GM12873 (cell line): ENCODE measurements around the gene KCNIP1.

Source experiments
- TF ChIP-seq, protein P1 (sequence below): IDR thresholded peaks from 2 replicates; pipeline ENCODE4 v1.5.1; 2012; ENCODE audit warnings: low read depth, mild to moderate bottlenecking, moderate library complexity, low read length, control low read depth; ENCODE audit not compliant: insufficient read depth; ENCODE audit errors: missing control alignments

The KCNIP1 gene

DNA sequence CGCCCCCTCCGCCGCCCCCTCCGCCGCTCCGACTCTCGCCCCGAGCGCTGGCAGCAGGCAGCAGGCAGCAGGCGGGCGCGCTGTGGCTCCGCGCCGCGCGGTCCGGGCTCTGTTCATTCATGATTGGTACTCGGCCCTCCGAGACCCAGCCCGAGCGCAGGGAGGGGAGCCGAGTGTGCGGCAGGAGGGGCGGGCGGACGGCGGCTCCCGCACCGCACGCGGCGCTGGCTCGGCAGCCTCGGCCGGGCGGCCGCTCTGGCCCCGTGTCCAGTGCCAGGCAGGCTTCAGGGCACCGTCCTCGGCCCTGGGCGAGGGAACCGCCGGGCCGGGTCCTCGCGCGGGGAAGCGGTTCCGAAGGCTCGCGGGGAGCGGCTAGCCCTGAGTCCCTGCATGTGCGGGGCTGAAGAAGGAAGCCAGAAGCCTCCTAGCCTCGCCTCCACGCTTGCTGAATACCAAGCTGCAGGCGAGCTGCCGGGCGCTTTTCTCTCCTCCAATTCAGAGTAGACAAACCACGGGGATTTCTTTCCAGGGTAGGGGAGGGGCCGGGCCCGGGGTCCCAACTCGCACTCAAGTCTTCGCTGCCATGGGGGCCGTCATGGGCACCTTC lies at the start of gene KCNIP1:
TSS of gene KCNIP1 (plus strand) at position 31 of the 607 bp plus-strand sequence.
- TF ChIP-seq, protein P1, sequence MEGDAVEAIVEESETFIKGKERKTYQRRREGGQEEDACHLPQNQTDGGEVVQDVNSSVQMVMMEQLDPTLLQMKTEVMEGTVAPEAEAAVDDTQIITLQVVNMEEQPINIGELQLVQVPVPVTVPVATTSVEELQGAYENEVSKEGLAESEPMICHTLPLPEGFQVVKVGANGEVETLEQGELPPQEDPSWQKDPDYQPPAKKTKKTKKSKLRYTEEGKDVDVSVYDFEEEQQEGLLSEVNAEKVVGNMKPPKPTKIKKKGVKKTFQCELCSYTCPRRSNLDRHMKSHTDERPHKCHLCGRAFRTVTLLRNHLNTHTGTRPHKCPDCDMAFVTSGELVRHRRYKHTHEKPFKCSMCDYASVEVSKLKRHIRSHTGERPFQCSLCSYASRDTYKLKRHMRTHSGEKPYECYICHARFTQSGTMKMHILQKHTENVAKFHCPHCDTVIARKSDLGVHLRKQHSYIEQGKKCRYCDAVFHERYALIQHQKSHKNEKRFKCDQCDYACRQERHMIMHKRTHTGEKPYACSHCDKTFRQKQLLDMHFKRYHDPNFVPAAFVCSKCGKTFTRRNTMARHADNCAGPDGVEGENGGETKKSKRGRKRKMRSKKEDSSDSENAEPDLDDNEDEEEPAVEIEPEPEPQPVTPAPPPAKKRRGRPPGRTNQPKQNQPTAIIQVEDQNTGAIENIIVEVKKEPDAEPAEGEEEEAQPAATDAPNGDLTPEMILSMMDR, result no peak

DNA sequence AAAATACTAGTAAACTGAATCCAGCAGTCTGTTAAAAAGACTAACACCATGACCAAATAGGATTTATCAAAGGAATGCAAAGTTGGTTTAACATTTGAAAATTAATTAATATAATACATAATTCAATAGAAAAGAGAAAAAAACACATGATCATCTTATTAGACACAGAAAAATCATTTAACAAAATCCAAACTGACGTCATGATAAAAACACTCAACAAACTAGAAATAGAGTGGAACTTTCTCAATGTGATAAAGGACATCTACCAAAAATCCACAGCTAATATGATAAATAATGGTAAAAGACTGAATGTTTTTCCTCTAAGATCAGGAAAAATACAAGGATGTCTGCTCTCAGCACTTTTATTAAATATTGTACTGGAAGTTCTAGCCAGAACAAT lies 40.4 kb upstream of the KCNIP1 start:
- TF ChIP-seq, protein P1, result no peak

DNA sequence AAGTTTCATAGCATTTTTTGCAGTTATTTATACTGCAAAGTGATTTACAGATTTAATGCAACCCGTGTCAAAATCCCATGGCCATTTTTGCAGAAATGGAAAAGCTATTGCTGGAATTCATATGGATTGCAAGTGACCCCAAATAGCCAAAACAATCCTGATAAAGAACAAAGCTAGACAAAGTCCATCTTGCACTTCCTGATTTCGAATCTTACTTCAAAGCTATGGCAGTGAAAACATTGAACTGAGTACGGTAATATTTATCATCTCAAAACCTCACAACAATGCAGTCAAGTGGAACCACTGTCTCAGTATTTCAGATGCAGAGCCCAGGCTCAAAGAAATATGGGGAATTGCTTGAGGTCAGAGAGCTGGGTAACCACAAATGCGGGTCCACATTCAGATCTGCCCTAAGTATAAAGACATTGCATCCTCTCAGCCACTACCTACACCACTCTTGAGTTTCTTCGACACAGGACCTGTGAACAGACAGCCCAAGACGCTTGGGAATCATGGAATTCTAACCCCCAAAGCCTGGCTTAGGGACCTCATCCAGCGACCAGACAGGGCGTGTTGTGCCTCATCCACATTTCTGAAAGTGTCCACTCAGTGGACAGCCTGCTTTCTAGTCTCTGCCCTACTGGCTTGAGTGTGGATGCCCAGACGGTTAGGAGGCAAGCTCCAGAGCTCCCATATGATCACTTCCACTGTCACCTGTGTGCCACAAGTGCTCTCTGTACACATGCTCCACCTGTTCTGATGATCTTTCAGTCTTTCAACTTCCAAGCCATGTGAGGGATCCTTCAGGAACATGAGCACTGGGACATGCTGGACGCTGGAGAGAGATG lies 39.3 kb upstream of the KCNIP1 start:
- TF ChIP-seq, protein P1, result no peak

DNA sequence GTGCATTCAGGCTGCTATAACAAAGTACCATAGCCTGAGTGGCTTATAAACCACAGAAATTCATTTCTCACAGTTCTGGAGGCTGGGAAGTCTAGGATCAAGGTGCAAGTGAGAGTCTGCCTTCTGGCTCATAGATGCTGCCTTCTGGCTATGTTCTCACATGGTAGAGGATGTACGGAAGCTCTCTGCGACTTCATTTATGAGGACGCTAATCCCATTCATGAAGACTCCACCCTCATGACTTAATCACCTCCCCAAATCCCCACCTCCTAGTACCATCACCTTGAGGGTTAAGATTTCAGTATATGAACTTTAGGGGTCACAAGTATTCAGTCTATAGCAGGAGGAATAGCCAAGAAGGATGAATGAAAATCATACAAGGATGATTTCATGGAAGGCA lies 37.3 kb upstream of the KCNIP1 start:
- TF ChIP-seq, protein P1, result no peak

DNA sequence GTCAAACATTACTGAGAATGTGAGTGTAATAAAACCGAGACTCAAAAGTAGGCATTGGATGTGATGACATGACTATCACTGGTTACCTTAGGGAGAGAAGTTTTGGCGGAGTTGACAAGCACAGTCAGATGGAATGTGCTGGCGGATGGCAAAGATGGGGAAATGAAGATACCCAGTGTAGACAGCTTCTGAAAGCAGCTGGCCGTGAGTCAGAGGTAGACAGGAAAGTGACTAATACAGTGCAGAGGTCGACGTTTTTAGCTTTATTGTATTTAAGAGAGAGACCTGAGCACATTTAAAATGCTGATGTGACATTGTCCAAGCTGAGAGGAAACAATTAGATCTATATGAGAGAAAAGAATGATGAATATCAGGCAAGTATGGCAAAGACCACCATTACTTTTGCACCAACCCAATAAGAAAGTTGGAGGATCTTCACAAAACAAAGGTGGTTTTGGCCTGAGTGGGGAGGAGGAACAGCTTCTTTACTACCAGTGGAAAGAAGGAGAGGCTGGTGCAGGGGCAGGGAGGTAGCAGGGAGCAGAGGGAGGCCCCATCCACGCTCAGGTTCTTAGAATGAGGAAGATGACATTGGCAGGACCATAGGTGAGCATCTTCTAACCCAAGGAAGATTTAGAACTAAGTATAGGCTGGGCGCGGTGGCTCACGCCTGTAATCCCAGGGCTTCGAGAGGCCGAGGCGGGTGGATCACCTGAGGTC lies 36.7 kb upstream of the KCNIP1 start:
- TF ChIP-seq, protein P1, result no peak

DNA sequence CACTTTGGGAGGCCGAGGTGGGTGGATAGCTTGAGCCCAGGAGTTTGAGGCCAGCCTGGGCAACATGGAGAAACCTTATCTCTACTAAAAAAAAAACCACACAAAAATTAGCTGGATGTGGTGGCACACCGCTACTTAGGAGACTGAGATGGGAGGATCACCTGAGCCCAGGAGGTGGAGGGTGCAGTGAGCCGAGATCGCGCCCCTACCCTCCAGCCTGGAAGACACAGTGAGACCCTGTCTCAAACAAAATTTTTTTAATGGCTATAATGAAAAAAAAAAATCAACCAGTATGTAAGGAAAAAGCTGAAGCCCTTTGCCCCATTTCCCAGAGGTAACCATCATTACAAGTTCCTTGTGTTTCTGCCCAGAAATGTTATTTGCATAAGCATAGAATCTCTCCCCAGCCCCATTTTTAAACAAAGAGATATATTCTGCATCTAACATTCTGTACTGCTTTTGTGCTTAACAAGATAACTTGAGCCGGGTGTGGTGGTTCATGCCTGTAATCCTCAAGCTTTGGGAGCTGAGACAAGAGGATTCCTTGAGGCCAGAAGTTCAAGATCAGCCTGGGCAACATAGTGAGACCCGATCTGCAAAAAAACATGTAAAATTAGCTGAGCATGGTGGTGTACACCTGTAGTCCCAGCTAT lies 35.1 kb upstream of the KCNIP1 start:
- TF ChIP-seq, protein P1, result no peak
